D721Med (cell line): Measurements from ENCODE around the gene TMC3.
"Not testable (repeated sequence)": the region's sequence is repeated elsewhere in the genome, so short reads cannot be mapped to it uniquely, and the experiment has no call there.

Experiments
- DNase-seq: peaks from one replicate; pipeline ENCODE4 v3.0.0; 2011; ENCODE audit warnings: low spot score; ENCODE audit not compliant: insufficient read length
- FAIRE-seq: peaks from 2 replicates; lab custom pipeline; 2011; peaks lifted over from hg19 to GRCh38; lab: Jason Lieb, UNC
- TF ChIP-seq, protein P1 (sequence below): IDR thresholded peaks from 2 replicates; pipeline ENCODE4 v1.5.1; 2012; ENCODE audit warnings: mild to moderate bottlenecking, control low read depth; ENCODE audit not compliant: insufficient read depth; ENCODE audit errors: missing control alignments

Gene TMC3

DNA sequence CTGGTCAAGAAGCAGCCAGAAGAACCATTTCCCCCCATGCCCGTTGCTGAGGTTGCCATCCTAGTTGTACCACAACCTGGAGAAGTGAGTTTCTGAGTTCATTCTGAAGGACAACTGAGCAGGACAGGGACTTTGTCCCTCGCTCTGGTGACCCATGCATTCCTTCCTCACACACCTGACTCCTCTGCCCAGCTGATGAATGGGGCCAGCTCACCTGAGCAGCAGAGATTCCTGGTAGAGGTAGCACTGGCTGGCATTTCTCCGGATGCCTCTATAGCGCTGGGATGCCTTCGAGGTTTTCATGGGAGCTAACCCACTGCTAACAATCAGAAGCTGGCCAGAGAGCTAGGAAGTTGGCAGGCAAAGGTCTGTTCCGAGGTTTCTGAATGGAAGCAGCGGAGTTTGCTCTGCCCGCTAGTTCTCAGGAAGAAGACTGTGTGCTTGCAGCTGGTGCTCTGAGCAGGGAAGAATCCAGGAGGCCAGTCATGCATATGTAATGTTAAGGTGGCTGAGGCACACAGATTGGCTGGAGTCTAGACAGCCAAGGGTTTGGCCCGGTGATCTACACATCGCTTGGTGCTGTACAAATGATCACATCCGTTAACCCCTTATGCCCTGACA is at the start of gene TMC3:
Gene TMC3 (minus strand): TSS at position 439 of the 621 bp plus-strand sequence. CDS start 136 bp downstream, at position 303.
- DNase-seq (no peak), FAIRE-seq (no peak)
- TF ChIP-seq, protein P1, sequence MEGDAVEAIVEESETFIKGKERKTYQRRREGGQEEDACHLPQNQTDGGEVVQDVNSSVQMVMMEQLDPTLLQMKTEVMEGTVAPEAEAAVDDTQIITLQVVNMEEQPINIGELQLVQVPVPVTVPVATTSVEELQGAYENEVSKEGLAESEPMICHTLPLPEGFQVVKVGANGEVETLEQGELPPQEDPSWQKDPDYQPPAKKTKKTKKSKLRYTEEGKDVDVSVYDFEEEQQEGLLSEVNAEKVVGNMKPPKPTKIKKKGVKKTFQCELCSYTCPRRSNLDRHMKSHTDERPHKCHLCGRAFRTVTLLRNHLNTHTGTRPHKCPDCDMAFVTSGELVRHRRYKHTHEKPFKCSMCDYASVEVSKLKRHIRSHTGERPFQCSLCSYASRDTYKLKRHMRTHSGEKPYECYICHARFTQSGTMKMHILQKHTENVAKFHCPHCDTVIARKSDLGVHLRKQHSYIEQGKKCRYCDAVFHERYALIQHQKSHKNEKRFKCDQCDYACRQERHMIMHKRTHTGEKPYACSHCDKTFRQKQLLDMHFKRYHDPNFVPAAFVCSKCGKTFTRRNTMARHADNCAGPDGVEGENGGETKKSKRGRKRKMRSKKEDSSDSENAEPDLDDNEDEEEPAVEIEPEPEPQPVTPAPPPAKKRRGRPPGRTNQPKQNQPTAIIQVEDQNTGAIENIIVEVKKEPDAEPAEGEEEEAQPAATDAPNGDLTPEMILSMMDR: no peak

DNA sequence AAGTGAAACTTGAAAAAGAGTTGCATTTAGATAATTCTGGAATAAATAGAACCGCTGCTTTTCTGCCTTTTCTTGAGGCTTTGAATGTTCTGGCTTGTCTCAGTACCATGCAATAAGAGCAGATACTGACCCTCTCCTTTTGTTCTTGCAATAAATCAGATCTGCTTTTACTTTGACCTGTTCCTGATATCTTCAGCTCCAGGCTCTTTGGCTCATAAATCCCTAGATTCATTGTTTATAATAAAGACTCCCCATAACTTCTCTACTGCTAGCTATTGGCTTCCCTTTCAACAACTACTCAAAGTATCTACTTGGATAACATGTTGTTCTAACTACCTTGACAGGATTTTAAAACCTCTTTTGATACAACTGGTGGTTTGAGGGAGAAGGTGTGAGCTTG is 47.4 kb upstream of the TMC3 start:
- DNase-seq (no peak), FAIRE-seq (no peak)
- TF ChIP-seq, protein P1: no peak

DNA sequence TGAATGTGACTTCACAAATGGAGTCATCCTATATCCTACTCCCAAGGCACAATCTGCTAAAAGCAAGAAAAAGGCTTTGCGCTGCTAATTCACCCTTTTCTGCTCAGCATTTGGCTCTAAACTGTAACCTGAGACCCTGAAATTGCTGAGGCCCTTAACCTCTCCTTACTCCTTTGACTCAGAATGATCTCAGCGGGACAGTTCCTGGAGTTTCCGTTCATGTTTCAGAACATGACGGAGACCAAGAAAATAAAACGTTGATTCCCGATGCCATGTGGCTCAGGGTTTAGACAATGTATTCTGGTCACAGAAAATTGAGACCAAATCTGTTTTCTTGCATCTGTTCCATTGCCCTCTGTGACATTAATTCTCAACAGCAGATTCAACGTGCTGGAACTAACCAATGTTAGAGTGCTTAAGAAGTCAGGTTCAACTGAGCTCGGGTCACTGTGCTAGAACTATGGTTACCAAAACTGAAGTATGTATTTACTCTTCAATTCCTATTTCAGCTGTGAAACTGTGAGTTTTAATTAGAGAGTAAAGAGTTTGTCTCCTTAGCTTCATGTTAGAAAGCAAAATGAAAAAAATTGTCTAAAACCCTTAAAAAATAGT is 45.4 kb upstream of the TMC3 start:
- TF ChIP-seq, protein P1: no peak
- DNase-seq (no peak), FAIRE-seq (no peak)

DNA sequence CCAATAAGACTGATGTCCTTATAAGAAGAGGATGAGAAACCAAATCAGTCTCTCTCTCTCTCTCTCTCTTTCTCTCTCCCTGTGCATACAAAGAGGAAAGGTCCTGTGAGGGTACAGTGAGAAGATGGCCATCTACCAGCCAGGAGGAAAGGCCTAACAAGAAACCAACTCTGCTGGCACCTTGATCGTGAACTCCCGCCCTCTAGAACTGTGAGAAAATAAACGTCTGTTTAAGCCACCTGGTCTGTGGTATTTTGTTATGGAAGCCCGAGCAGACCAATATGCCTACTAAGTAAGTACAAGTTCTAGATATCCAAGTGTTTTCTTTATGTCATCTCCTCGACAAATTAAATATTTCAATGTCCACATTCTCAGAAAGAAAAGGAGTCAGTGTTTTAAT is 44.9 kb upstream of the TMC3 start:
- no peak for FAIRE-seq
- TF ChIP-seq, protein P1: no peak

DNA sequence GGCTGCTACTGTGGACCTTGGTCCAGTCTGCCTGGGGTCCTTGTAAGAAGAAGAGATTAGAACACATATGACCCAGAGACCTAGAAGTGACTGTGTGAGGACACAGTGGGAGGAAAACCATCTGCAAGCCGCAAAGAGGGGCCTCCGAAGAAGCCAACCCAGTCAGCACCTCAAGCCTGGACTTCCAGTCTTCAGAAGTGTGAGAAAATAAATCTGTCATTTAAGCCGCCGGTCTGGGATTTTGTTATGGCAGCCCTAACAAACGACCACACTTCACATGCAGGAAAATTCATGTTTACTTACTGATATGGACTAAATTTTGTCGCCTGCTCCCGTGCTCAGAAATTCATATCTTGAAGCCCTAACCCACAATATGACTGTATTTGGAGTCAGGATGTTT is 44.4 kb upstream of the TMC3 start:
- TF ChIP-seq, protein P1: no peak
- FAIRE-seq (no peak), DNase-seq (no peak)

More for the DNA sequence above, 44.9 kb upstream of the TMC3 start:
- no peak for DNase-seq

DNA sequence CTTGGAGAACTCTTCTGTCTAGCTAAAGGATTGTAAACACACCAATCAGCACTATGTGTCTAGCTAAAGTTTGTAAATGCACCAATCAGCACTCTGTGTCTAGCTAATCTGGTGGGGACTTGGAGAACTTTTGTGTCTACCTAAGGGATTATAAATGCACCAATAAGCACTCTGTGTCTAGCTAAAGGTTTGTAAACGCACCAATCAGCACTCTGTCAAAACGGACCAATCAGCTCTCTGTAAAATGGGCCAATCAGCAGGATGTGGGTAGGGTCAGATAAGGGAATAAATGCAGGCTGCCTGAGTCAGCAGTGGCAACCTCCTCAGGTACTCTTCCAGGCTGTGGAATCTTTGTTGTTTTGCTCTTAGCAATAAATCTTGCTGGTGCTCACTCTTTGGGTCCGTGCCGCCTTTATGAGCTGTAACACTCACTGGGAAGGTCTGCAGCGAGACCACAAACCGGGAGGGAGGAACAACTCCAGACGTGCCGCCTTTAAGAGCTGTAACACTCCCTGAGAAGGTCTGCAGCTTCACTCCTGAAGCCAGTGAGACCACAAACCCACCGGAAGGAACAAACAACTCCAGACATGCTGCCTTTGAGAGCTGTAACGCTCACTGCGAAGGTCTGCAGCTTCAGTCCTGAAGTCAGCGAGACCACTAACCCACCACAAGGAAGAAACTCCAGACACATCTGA is 40.4 kb upstream of the TMC3 start:
- FAIRE-seq, DNase-seq: not testable (repeated sequence)

DNA sequence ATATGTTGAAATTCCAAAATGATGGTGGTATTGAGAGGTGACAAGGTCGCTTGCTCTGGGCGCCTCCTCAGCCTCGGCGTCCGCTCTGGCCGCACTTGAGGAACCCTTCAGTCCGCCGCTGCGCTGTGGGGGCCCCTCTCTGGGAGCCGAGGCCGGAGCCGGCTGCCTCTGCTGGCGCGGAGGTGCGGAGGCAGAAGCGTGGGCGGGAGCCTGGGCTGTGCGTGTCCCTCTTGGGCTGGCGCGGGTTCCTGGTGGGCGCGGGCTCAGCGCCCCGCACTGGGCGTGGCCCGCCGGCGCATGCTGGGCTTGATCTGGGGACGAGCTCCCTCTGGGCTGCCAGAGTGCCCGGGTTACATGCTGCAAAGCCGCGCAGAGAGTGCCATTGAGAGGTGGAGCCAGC is 39.8 kb upstream of the TMC3 start:
- TF ChIP-seq, protein P1: no peak
- no peak for DNase-seq
- no peak for FAIRE-seq
